GM12865 (cell line): Measurements from ENCODE around the gene EGR4.

Experiments
- DNase-seq: peaks from one replicate; pipeline ENCODE4 v3.0.0; 2010; ENCODE audit warnings: low read depth
- H3K4me3 ChIP-seq: 2 replicates; pipeline ENCODE4 v1.5.1; 2011; ENCODE audit warnings: mild to moderate bottlenecking, low read depth, low read length, control low read depth
- CTCF ChIP-seq: IDR thresholded peaks from 2 replicates; pipeline ENCODE4 v1.5.1; 2011; ENCODE audit warnings: low read length, control low read depth, low read depth, inconsistent platforms; ENCODE audit not compliant: insufficient read depth; ENCODE audit errors: missing control alignments

The EGR4 gene

GRCh38 chr2:73268830-73269685 is 24.3 kb downstream of the EGR4 start:
- peak; percentile 89 for DNase-seq
- peak overlapping the region; percentile 32 for H3K4me3 ChIP-seq
- TF ChIP-seq CTCF, result no peak

- no peak overlapping the region for H3K4me3 ChIP-seq
- no peak for TF ChIP-seq CTCF
- no peak for DNase-seq
These were observed 24.9 kb downstream of the EGR4 start for GRCh38 chr2:73268366-73268829.

GRCh38 chr2:73267008-73267407 is 26.3 kb downstream of the EGR4 start:
- no peak for DNase-seq
- TF ChIP-seq CTCF, result no peak
- no peak overlapping the region for H3K4me3 ChIP-seq

GRCh38 chr2:73266061-73266901 is 27.1 kb downstream of the EGR4 start:
- DNase-seq, result no peak
- TF ChIP-seq CTCF, result no peak
- H3K4me3 ChIP-seq, result no peak overlapping the region

GRCh38 chr2:73265298-73266060 is 27.9 kb downstream of the EGR4 start:
- no peak overlapping the region for H3K4me3 ChIP-seq
- no peak for TF ChIP-seq CTCF
- no peak for DNase-seq

GRCh38 chr2:73264783-73265182 is 28.6 kb downstream of the EGR4 start:
- DNase-seq, result no peak
- TF ChIP-seq CTCF, result no peak
- H3K4me3 ChIP-seq, result no peak overlapping the region
